Coronary artery (tissue), 2 donors: ENCODE data around the gene TINCR.

Experiments used
- DNase-seq: peaks from one replicate; pipeline ENCODE4 v3.0.0-alpha.2; 2017; ENCODE audit warnings: low spot score
- H3K27ac ChIP-seq, 2 donors: fragments of 200-600 bp; sonication (generic); one replicate each; pipeline ENCODE4 v1.5.1; 2016 to 2019
- H3K4me3 ChIP-seq: fragments of 200-600 bp; sonication (generic); 2 replicates; pipeline ENCODE4 v1.5.1; 2016; ENCODE audit warnings: mild to moderate bottlenecking, moderate library complexity
- CTCF ChIP-seq: fragments of 200-600 bp; sonication (generic); IDR thresholded peaks from one replicate; pipeline ENCODE4 v1.5.1; 2019; ENCODE audit warnings: antibody characterized with exemption

The TINCR gene

GRCh38 chr19:5534787-5535586 lies 32.8 kb downstream of the TINCR start:
- TF ChIP-seq CTCF, result no peak
- Histone ChIP-seq H3K4me3 (peak overlapping the region; percentile 14), H3K27ac (no peak overlapping the region)
- DNase-seq, result no peak

GRCh38 chr19:5533257-5533656 lies 34.5 kb downstream of the TINCR start:
- Histone ChIP-seq H3K27ac (no peak overlapping the region), H3K4me3 (no peak overlapping the region)
- no peak for TF ChIP-seq CTCF
- no peak for DNase-seq

GRCh38 chr19:5530701-5531100 lies 37.1 kb downstream of the TINCR start:
- no peak for DNase-seq
- TF ChIP-seq CTCF, result no peak
- Histone ChIP-seq H3K27ac (no peak overlapping the region), H3K4me3 (no peak overlapping the region)

- no peak overlapping the region for H3K27ac ChIP-seq
- no peak for TF ChIP-seq CTCF
Observed at GRCh38 chr19:5526691-5527090, 41.1 kb downstream of the TINCR start.

GRCh38 chr19:5524081-5524480 lies 43.7 kb downstream of the TINCR start:
- Histone ChIP-seq H3K4me3 (no peak overlapping the region), H3K27ac (no peak overlapping the region)
- no peak for DNase-seq
- TF ChIP-seq CTCF, result no peak

More at GRCh38 chr19:5526691-5527090, 41.1 kb downstream of the TINCR start:
- H3K4me3 ChIP-seq, result no peak overlapping the region
- DNase-seq, result no peak

- H3K4me3 ChIP-seq, result no peak overlapping the region
- no peak for TF ChIP-seq CTCF
Observed at GRCh38 chr19:5522106-5522505, 45.6 kb downstream of the TINCR start.

GRCh38 chr19:5520501-5520900 lies 47.3 kb downstream of the TINCR start:
- Histone ChIP-seq H3K4me3 (no peak overlapping the region), H3K27ac (no peak overlapping the region)
- TF ChIP-seq CTCF, result no peak
- no peak for DNase-seq

More at GRCh38 chr19:5522106-5522505, 45.6 kb downstream of the TINCR start:
- DNase-seq, result no peak
- no peak overlapping the region for H3K27ac ChIP-seq
